Caco-2 (cell line): Measurements from ENCODE around the gene IL36B. TPM values are rescaled to one million over a fixed set of nuclear protein-coding genes. Genes with fewer than 3 reads are reported as not detected.

ENCODE experiments used
- BruUV-seq: library from RNA; stranded (reverse); fragments of 400-500 nt; replicated peaks from 2 replicates; lab custom pipeline; 2021; lab: Mats Ljungman, UMichigan
- CTCF ChIA-PET: fragments of 300-600 bp; sonication (Branson Sonifier 250); formaldehyde crosslinking; loops from one replicate; lab custom pipeline; 2022; ENCODE audit warnings: antibody characterized with exemption; lab: Charles Lee
- POLR2A ChIA-PET: fragments of 300-600 bp; sonication (Branson Sonifier 250); formaldehyde crosslinking; loops from one replicate; lab custom pipeline; 2022; ENCODE audit warnings: antibody characterized with exemption; lab: Charles Lee
- DNase-seq, 2 experiments: peaks; one replicate each; pipeline versions ENCODE4 v3.0.0 to v3.0.0-alpha.2; 2020 to 2022
- H3K27me3 ChIP-seq: replicated peaks from 2 replicates; pipeline ENCODE4 v1.6.0; 2011; ENCODE audit warnings: low read length; ENCODE audit not compliant: control insufficient read depth, insufficient read depth
- H3K36me3 ChIP-seq: 2 replicates; pipeline ENCODE4 v1.5.1; 2011; ENCODE audit warnings: low read length; ENCODE audit not compliant: control insufficient read depth, insufficient read depth
- H3K4me1 ChIP-seq: fragments of 250-450 bp; sonication (Bioruptor Pico); 2 replicates; pipeline ENCODE4 v1.5.1; 2020; ENCODE audit warnings: mild to moderate bottlenecking
- H3K4me3 ChIP-seq: 2 replicates; pipeline ENCODE4 v1.5.1; 2011; ENCODE audit warnings: low read depth, mild to moderate bottlenecking, control low read depth, low read length
- H3K9me3 ChIP-seq: fragments of 250-450 bp; sonication (Bioruptor Pico); 2 replicates; pipeline ENCODE4 v1.5.1; 2020; ENCODE audit warnings: mild to moderate bottlenecking, moderate library complexity
- H3K27ac Mint-ChIP-seq: one replicate; pipeline ENCODE4 v1.8.0; 2022; ENCODE audit warnings: mixed read lengths; ENCODE audit not compliant: unreplicated experiment
- H3K27me3 Mint-ChIP-seq: one replicate; pipeline ENCODE4 v1.8.0; 2022; ENCODE audit warnings: mixed read lengths; ENCODE audit not compliant: insufficient read depth, unreplicated experiment
- H3K36me3 Mint-ChIP-seq: one replicate; pipeline ENCODE4 v1.8.0; 2022; ENCODE audit warnings: mild to moderate bottlenecking, mixed read lengths; ENCODE audit not compliant: insufficient read depth, unreplicated experiment
- H3K4me1 Mint-ChIP-seq: one replicate; pipeline ENCODE4 v1.8.0; 2022; ENCODE audit warnings: low read depth, mixed read lengths; ENCODE audit not compliant: unreplicated experiment
- H3K4me3 Mint-ChIP-seq: one replicate; pipeline ENCODE4 v1.8.0; 2022; ENCODE audit warnings: mild to moderate bottlenecking, moderate library complexity, mixed read lengths; ENCODE audit not compliant: unreplicated experiment
- H3K9me3 Mint-ChIP-seq: one replicate; pipeline ENCODE4 v1.8.0; 2022; ENCODE audit warnings: mixed read lengths; ENCODE audit not compliant: unreplicated experiment
- intact Hi-C: fragments of 100-400 bp; cut with micrococcal nuclease; formaldehyde crosslinking; loops from one replicate; pipeline ENCODE4 v1.10.0; 2022; ENCODE audit not compliant: unreplicated experiment
- total RNA-seq: library from RNA; stranded (reverse); gene quantifications from 2 replicates; pipeline ENCODE4 v1.2.3, GENCODE V29; 2022
- TF ChIP-seq, protein P1 (sequence below), 2 experiments: fragments of 200-600 bp in 1 of 2; IDR thresholded peaks; 1 replicate in 1 of 2; 2 replicates in 1 of 2; pipeline versions ENCODE4 v1.5.1 to v1.8.0; 2011 to 2022; ENCODE audit warnings: antibody characterized with exemption in 1 of 2, control low read depth in 1 of 2, inconsistent platforms in 1 of 2, low read depth in 1 of 2, low read length in 1 of 2, mild to moderate bottlenecking in 1 of 2, moderate library complexity in 1 of 2; ENCODE audit not compliant: insufficient read depth in 1 of 2, severe bottlenecking in 1 of 2, unreplicated experiment in 1 of 2

The IL36B gene
- total RNA-seq, 1 experiment from 2014 or later: not detected

DNA sequence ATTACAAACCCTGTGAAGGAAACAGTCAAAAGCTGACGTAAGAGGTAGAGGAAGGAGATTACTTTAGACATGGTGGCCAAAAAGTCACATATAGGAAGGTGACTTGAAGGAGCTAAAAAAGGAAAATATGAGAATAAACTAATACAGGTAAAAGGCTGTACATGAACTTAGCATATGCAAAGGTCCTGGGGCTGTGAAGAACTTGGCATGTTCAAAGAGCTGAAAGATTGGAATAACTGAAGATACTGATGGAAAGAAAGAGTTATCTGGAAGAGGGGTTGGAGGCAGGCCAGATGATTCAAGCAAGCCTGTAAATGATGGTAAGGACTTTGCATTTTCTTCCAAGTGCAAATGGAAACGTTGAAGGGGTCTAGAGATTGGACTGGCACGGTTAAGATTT lies 34.2 kb downstream of the IL36B start:
- H3K9me3 ChIP-seq: no peaks in the 10 kb centered on the region
- BruUV-seq: no TSS peak

DNA sequence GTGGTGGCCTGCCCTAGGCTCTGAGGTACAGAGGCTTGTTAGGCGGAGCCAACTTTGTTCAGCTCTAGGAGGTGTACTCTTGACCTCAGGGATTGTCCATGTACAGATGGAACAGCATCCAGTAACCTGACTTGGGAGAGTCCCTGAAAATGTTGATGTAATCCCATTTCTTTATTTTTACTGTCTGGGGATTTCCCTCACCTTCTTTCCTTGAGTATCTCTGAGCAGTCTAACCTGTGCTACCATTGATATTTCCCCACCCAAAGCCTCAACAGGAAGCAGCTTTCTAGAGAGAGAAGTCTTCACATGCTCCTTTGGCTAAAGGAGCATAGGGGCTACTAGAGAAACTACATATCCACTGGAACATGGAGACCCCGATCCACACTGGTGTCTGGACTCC lies 37.0 kb downstream of the IL36B start:
- no peak for DNase-seq
- peaks cover 36% of the 10 kb centered on the region for H3K9me3 Mint-ChIP-seq
- Histone ChIP-seq H3K4me1 (no peaks in the 10 kb centered on the region), H3K9me3 (no peaks in the 10 kb centered on the region), H3K4me3 (no peak overlapping the region), H3K36me3 (no peaks in the 10 kb centered on the region), H3K27me3 (no peaks in the 10 kb centered on the region)
- H3K4me3 Mint-ChIP-seq: no peak overlapping the region
- peaks cover 27% of the 10 kb centered on the region for H3K27me3 Mint-ChIP-seq
- no peak overlapping the region for H3K27ac Mint-ChIP-seq
- H3K4me1 Mint-ChIP-seq: no peaks in the 10 kb centered on the region
- H3K36me3 Mint-ChIP-seq: no peaks in the 10 kb centered on the region
- ChIA-PET POLR2A (no interaction called here), CTCF (no interaction called here)
- no TSS peak for BruUV-seq
- intact Hi-C loops: no loop called here
- TF ChIP-seq, protein P1, sequence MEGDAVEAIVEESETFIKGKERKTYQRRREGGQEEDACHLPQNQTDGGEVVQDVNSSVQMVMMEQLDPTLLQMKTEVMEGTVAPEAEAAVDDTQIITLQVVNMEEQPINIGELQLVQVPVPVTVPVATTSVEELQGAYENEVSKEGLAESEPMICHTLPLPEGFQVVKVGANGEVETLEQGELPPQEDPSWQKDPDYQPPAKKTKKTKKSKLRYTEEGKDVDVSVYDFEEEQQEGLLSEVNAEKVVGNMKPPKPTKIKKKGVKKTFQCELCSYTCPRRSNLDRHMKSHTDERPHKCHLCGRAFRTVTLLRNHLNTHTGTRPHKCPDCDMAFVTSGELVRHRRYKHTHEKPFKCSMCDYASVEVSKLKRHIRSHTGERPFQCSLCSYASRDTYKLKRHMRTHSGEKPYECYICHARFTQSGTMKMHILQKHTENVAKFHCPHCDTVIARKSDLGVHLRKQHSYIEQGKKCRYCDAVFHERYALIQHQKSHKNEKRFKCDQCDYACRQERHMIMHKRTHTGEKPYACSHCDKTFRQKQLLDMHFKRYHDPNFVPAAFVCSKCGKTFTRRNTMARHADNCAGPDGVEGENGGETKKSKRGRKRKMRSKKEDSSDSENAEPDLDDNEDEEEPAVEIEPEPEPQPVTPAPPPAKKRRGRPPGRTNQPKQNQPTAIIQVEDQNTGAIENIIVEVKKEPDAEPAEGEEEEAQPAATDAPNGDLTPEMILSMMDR (IDR thresholded peaks at IDR 0.05; ENCODE audit: insufficient read depth in 1 of 2, low read depth in 1 of 2, low read length in 1 of 2, severe bottlenecking in 1 of 2, unreplicated experiment in 1 of 2): no peak

More for the DNA sequence above, 34.2 kb downstream of the IL36B start:
- no peak overlapping the region for H3K27ac Mint-ChIP-seq
- no peak overlapping the region for H3K4me3 ChIP-seq
- DNase-seq: no peak
- TF ChIP-seq, protein P1 (IDR thresholded peaks at IDR 0.05; ENCODE audit: insufficient read depth in 1 of 2, low read depth in 1 of 2, low read length in 1 of 2, severe bottlenecking in 1 of 2, unreplicated experiment in 1 of 2): no peak
- H3K9me3 Mint-ChIP-seq: peaks cover 36% of the 10 kb centered on the region
- no peak overlapping the region for H3K4me3 Mint-ChIP-seq
- H3K36me3 ChIP-seq: no peaks in the 10 kb centered on the region
- ChIA-PET POLR2A (interaction anchor here (0.5 kb wide), 1 partner anchor 373 kb away, joined by 8 read pairs; the partner anchor contains the start of gene SLC20A1), CTCF (no interaction called here)
- no peaks in the 10 kb centered on the region for H3K4me1 Mint-ChIP-seq
- no peaks in the 10 kb centered on the region for H3K36me3 Mint-ChIP-seq
- peaks cover 27% of the 10 kb centered on the region for H3K27me3 Mint-ChIP-seq
- intact Hi-C loops: no loop called here
- no peaks in the 10 kb centered on the region for H3K27me3 ChIP-seq
- H3K4me1 ChIP-seq: no peaks in the 10 kb centered on the region

DNA sequence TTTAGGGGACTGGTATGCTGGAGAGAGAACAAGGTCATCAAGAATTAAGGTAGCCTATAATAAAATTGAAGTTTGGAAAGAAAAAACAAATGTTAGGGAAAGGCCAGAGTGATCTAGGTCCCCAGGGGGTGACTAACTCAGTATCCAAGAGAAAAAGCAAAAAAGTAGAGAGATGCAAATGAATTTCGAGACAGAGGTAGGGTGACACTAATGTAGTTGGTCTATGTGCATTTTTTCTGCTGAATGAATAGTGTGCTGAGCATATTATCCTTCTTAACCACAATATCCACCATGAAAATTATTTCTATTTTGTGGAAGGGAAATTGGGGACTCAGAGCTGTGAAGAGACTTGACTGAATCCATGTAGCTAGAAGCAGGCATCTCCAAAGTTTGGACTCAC lies 37.6 kb downstream of the IL36B start:
- Histone ChIP-seq H3K4me1 (no peaks in the 10 kb centered on the region), H3K4me3 (no peak overlapping the region), H3K9me3 (no peaks in the 10 kb centered on the region), H3K27me3 (no peaks in the 10 kb centered on the region), H3K36me3 (no peaks in the 10 kb centered on the region)
- Mint-ChIP-seq H3K27ac (no peak overlapping the region), H3K27me3 (peaks cover 30% of the 10 kb centered on the region), H3K4me3 (no peak overlapping the region), H3K36me3 (no peaks in the 10 kb centered on the region), H3K4me1 (no peaks in the 10 kb centered on the region), H3K9me3 (peaks cover 35% of the 10 kb centered on the region)
- CTCF ChIA-PET: no interaction called here
- POLR2A ChIA-PET: no interaction called here
- TF ChIP-seq, protein P1 (IDR thresholded peaks at IDR 0.05; ENCODE audit: insufficient read depth in 1 of 2, low read depth in 1 of 2, low read length in 1 of 2, severe bottlenecking in 1 of 2, unreplicated experiment in 1 of 2): no peak
- no TSS peak for BruUV-seq
- DNase-seq: no peak
- intact Hi-C loops: no loop called here
